ENCODE results near the gene NUCKS1.

DNA sequence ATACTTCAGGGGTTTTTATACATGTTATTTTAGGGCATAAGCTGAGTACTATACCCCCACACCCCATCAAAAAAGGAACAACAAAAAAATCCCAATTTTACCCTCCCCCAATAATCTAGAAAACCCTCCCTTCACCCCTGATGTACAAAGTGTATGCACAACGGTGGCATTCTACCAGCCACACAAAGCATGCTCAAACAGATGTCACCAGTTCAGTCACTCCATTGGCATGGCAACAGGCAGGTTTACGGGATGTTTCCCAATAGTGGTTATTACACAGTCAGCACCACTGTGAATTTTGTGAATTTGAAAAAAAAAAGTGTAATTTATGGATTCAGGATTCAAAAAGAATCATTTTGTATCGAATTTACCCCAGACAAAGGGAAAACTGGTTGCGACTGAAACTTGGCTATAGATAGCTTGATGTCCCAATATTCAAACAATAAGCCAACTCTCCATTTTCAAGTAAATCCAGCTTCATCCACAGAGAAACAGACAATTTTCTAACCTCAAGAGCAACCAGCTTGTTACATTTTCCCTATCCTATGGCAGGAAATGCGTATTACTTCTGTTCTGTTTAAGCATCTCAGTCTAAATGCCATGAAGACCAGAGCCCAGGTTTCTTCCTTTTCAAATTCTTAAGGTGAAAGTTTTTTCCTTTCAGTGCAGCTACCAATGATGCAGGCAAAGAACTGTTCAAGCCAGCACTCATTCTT, 35.6 kb downstream of the NUCKS1 start:
- TF ChIP-seq BHLHE40 (IDR thresholded peaks at IDR 0.05; ENCODE audit: borderline replicate concordance) (no peak), PKNOX1 (IDR thresholded peaks at IDR 0.05) (no peak), SP1 (IDR thresholded peaks at IDR 0.05) (no peak), SUZ12 (IDR thresholded peaks at IDR 0.05) (no peak), FOXK2 (IDR thresholded peaks at IDR 0.05) (no peak), ARNT (IDR thresholded peaks at IDR 0.05) (no peak), LEF1 (IDR thresholded peaks at IDR 0.05; ENCODE audit: borderline replicate concordance) (no peak)

Measured in HEK293T (cell line).